Lower leg skin (tissue), 4 donors: Measurements from ENCODE around the gene SERINC5. TPM values are rescaled to one million over a fixed set of nuclear protein-coding genes. Genes with fewer than 3 reads are reported as not detected.
"Not testable (repeated sequence)": the region's sequence is repeated elsewhere in the genome, so short reads cannot be mapped to it uniquely, and the experiment has no call there.

Experiments used
- DNase-seq, 2 donors: peaks; one replicate each; pipeline ENCODE4 v3.0.0-alpha.2; 2019; ENCODE audit warnings: low spot score in 2 of 2
- H3K4me3 ChIP-seq: fragments of 200-600 bp; sonication (generic); 2 replicates; pipeline ENCODE4 v1.5.1; 2017; ENCODE audit warnings: mild to moderate bottlenecking, low read depth; ENCODE audit not compliant: poor library complexity, severe bottlenecking
- POLR2A ChIP-seq, 2 donors: fragments of 450-650 bp; IDR thresholded peaks; one replicate each; pipeline ENCODE4 v1.6.1; 2016 to 2017; ENCODE audit warnings: antibody characterized with exemption in 2 of 2, mild to moderate bottlenecking in 1 of 2, moderate library complexity in 1 of 2
- WGBS, 2 donors: methylation state at CpG; one replicate each; pipeline ENCODE4 v1.1.5; 2018; 5-methylcytosine and 5-hydroxymethylcytosine counted together
- intact Hi-C: fragments of 100-400 bp; cut with DNase I; formaldehyde crosslinking; loops from one replicate; pipeline ENCODE4 v1.15.0; 2023; ENCODE audit warnings: low total_unique reads
- total RNA-seq, 4 donors: library from RNA; depleted of rRNA; stranded (reverse); fragments of >200 nt; gene quantifications; one replicate each; pipeline ENCODE4 v1.1.0, GENCODE V29; 2016
- TF ChIP-seq, protein P1 (sequence below), 3 donors: fragments of 450-650 bp; IDR thresholded peaks; one replicate each; pipeline ENCODE4 v1.5.1; 2016; ENCODE audit warnings: antibody characterized with exemption in 3 of 3, mild to moderate bottlenecking in 3 of 3, moderate library complexity in 2 of 3

SERINC5 gene
- total RNA-seq, 4 donors from 2014 or later, result 49.6 to 61.4 (median 56.3) TPM

GRCh38 chr5:80114860-80115259 lies 141.0 kb downstream of the SERINC5 start:
- TF ChIP-seq, protein P1, sequence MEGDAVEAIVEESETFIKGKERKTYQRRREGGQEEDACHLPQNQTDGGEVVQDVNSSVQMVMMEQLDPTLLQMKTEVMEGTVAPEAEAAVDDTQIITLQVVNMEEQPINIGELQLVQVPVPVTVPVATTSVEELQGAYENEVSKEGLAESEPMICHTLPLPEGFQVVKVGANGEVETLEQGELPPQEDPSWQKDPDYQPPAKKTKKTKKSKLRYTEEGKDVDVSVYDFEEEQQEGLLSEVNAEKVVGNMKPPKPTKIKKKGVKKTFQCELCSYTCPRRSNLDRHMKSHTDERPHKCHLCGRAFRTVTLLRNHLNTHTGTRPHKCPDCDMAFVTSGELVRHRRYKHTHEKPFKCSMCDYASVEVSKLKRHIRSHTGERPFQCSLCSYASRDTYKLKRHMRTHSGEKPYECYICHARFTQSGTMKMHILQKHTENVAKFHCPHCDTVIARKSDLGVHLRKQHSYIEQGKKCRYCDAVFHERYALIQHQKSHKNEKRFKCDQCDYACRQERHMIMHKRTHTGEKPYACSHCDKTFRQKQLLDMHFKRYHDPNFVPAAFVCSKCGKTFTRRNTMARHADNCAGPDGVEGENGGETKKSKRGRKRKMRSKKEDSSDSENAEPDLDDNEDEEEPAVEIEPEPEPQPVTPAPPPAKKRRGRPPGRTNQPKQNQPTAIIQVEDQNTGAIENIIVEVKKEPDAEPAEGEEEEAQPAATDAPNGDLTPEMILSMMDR (IDR thresholded peaks at IDR 0.05), result no peak
- TF ChIP-seq POLR2A (IDR thresholded peaks at IDR 0.05), result no peak
- H3K4me3 ChIP-seq, result no peak overlapping the region
- intact Hi-C loops, result no loop called here
- 42 to 50% methylated on average over 3 of the region's 3 CpGs for WGBS, 2 donors
- DNase-seq, result no peak

DNA sequence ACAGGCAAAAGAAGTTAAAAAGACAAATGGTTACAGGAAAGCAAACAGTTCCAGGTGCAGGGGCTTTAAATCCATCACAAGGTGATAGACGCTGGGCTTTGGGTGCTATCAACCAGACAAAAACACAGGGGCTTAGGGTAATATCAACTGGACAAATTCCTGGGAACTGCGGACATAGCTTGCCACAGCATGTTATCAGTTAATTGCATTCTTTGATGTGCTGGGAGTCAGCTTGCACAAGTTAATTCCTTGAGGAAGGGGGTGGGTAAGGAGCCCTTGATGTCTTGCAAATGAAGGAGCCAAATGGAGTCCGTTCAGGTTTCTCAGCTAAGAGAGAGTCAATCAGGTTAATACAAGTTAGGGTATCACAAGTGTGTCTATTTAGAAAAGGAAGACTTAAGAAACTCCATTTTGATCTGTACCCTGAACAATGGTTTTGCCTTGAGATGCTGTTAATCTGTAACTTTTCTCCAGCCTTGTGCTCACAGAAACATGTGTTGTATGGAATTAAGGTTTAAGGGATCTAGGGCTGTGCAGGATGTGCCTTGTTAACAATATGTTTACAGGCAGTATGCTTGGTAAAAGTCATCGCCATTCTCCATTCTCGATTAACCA lies 144.4 kb downstream of the SERINC5 start:
- intact Hi-C loops, H3K4me3 ChIP-seq, DNase-seq: not testable (repeated sequence)
- WGBS, 2 donors, result 56 to 65% methylated on average over 5 of the region's 5 CpGs

DNA sequence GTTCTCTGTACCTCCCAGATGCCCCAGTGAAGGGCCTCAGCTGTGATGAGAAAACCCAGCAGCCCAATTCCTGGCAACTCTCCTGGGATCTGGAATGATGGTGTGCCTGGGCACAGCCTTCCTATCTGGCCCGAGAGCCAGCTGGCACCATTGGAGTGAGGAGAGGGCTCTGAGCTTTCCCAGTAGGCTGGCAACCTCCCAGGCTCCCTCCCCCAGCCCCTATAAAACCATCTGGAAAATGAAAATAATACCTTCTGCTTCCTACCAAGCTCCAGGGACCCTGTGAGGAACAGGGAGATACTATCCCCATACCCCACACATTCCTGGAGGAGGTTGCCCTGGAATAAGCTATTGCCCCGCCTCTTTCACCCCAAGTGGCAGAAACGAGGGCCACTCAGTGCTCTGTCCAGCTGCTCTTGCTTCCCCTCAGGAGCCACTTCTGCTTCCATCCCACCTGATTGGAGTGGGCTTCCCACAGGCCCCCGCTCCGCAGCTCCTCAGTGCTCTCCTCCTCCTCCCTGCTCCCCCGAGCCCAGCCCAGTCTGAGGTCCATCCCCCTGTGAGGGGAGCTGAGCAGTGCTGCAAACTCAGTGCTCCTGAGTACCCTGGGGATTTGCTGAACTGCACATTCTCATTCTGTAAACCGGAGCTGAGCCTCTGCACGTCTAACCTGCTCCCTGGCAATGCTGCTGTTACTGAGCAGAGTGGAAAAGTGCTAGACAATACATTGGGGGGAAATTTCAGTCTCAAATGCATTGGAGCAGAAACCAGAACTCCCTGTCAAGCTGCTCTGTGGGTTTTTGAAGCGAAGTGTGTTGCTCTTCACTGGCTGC lies 146.0 kb downstream of the SERINC5 start:
- no peak for DNase-seq
- intact Hi-C loops, result no loop called here
- 44 to 47% methylated on average over 9 of the region's 9 CpGs for WGBS, 2 donors
- no peak overlapping the region for H3K4me3 ChIP-seq
- TF ChIP-seq, protein P1 (IDR thresholded peaks at IDR 0.05), result no peak
- no peak for TF ChIP-seq POLR2A (IDR thresholded peaks at IDR 0.05)

DNA sequence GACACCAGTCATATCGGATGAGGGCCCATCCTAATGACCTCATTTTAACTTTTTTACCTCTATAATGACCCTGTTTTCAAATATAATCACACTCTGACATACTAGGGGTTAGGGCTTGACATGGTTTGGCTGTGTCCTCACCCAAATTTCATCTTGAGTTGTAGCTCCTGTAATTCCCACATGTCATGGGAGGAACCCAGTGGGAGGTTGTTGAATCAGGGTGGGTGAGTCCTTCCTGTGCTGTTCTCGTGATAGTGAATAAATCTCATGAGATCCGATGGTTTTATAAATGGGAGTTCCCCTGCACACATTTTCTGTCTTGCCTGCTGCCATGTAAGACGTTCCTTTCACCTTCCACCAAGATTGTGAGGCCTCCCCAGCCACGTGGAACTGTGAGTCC lies 148.9 kb downstream of the SERINC5 start:
- TF ChIP-seq, protein P1 (IDR thresholded peaks at IDR 0.05), result no peak
- TF ChIP-seq POLR2A (IDR thresholded peaks at IDR 0.05), result no peak
- WGBS, 2 donors, result 74 to 77% methylated on average over 5 of the region's 5 CpGs
- H3K4me3 ChIP-seq, result no peak overlapping the region
- intact Hi-C loops, result no loop called here
- no peak for DNase-seq

GRCh38 chr5:80105698-80106439 lies 150.0 kb downstream of the SERINC5 start:
- no peak for DNase-seq
- no peak overlapping the region for H3K4me3 ChIP-seq
- no peak for TF ChIP-seq POLR2A (IDR thresholded peaks at IDR 0.05)
- TF ChIP-seq, protein P1 (IDR thresholded peaks at IDR 0.05), result no peak
- intact Hi-C loops, result no loop called here
- 85 to 92% methylated on average over 7 of the region's 7 CpGs for WGBS, 2 donors

- TF ChIP-seq POLR2A (IDR thresholded peaks at IDR 0.05), result no peak
- TF ChIP-seq, protein P1 (IDR thresholded peaks at IDR 0.05), result no peak
- 80 to 85% methylated on average over 6 of the region's 6 CpGs for WGBS, 2 donors
- no peak for DNase-seq
- intact Hi-C loops, result no loop called here
- no peak overlapping the region for H3K4me3 ChIP-seq
These were observed 152.5 kb downstream of the SERINC5 start for GRCh38 chr5:80103371-80103770.
